Stimulated activated CD8-positive, alpha-beta memory T cell treated with anti-CD3 and anti-CD28 coated beads, Interleukin-4, amount 100 ng/mL, for 4 hours (primary cell): ENCODE data around the gene FAM181A.

Experiments used
- DNase-seq, 2 donors: peaks; one replicate each; pipeline ENCODE4 v3.0.0-alpha.2; 2020; ENCODE audit warnings: low read depth in 2 of 2, low spot score in 1 of 2

FAM181A gene

GRCh38 chr14:93977171-93977570 lies 50.0 kb downstream of the FAM181A start:
- no peak for DNase-seq

- DNase-seq = peak; percentile 36 to 63
These were observed 50.8 kb downstream of the FAM181A start for GRCh38 chr14:93977790-93978581.

GRCh38 chr14:93978735-93979134 lies 51.6 kb downstream of the FAM181A start:
- no peak for DNase-seq
